IPS-18c (cell line): ENCODE results near the gene C13orf42.
"Not testable (repeated sequence)": the region's sequence is repeated elsewhere in the genome, so short reads cannot be mapped to it uniquely, and the experiment has no call there.

Experiments used
- H3K4me3 ChIP-seq: 2 replicates; pipeline ENCODE4 v1.7.0; 2013; ENCODE audit warnings: low read depth, mild to moderate bottlenecking, low read length, moderate library complexity; ENCODE audit not compliant: insufficient read depth
- H3K9me3 ChIP-seq: one replicate; pipeline ENCODE4 v1.6.1; 2013; ENCODE audit warnings: mild to moderate bottlenecking, low read length, moderate library complexity; ENCODE audit not compliant: control insufficient read depth, insufficient read depth

The C13orf42 gene

GRCh38 chr13:51091839-51092238, 19.2 kb downstream of the C13orf42 start:
- Histone ChIP-seq H3K9me3 (no peaks in the 10 kb centered on the region), H3K4me3 (no peak overlapping the region)

- Histone ChIP-seq H3K9me3 (no peaks in the 10 kb centered on the region), H3K4me3 (no peak overlapping the region)
Observed at GRCh38 chr13:51083706-51084105, 27.4 kb downstream of the C13orf42 start.

- H3K9me3 ChIP-seq, H3K4me3 ChIP-seq: not testable (repeated sequence)
Observed at GRCh38 chr13:51080478-51081065, 30.5 kb downstream of the C13orf42 start.

GRCh38 chr13:51071493-51071892, 39.6 kb downstream of the C13orf42 start:
- Histone ChIP-seq H3K9me3 (no peaks in the 10 kb centered on the region), H3K4me3 (no peak overlapping the region)

- H3K9me3 ChIP-seq, result no peaks in the 10 kb centered on the region
Observed at GRCh38 chr13:51070005-51070649, 40.9 kb downstream of the C13orf42 start.

GRCh38 chr13:51068501-51068900, 42.6 kb downstream of the C13orf42 start:
- peaks cover 3% of the 10 kb centered on the region for H3K9me3 ChIP-seq
- no peak overlapping the region for H3K4me3 ChIP-seq

More at GRCh38 chr13:51070005-51070649, 40.9 kb downstream of the C13orf42 start:
- no peak overlapping the region for H3K4me3 ChIP-seq

- H3K9me3 ChIP-seq, result peaks cover 3% of the 10 kb centered on the region
- H3K4me3 ChIP-seq, result no peak overlapping the region
Observed at GRCh38 chr13:51067706-51068105, 43.4 kb downstream of the C13orf42 start.

- no peak overlapping the region for H3K4me3 ChIP-seq
Observed at GRCh38 chr13:51067210-51067701, 43.8 kb downstream of the C13orf42 start.

GRCh38 chr13:51066091-51066831, 44.8 kb downstream of the C13orf42 start:
- Histone ChIP-seq H3K4me3 (no peak overlapping the region), H3K9me3 (peaks cover 3% of the 10 kb centered on the region)

More at GRCh38 chr13:51067210-51067701, 43.8 kb downstream of the C13orf42 start:
- peaks cover 3% of the 10 kb centered on the region for H3K9me3 ChIP-seq

- peaks cover 3% of the 10 kb centered on the region for H3K9me3 ChIP-seq
- H3K4me3 ChIP-seq, result no peak overlapping the region
Observed at GRCh38 chr13:51065372-51066090, 45.5 kb downstream of the C13orf42 start.

- Histone ChIP-seq H3K9me3 (peaks cover 3% of the 10 kb centered on the region), H3K4me3 (no peak overlapping the region)
Observed at GRCh38 chr13:51064753-51065152, 46.3 kb downstream of the C13orf42 start.

- peaks cover 3% of the 10 kb centered on the region for H3K9me3 ChIP-seq
- no peak overlapping the region for H3K4me3 ChIP-seq
Observed at GRCh38 chr13:51063909-51064308, 47.2 kb downstream of the C13orf42 start.

- H3K4me3 ChIP-seq, result no peak overlapping the region
Observed at GRCh38 chr13:51058461-51059167, 52.5 kb downstream of the C13orf42 start.

GRCh38 chr13:51057906-51058305, 53.2 kb downstream of the C13orf42 start:
- Histone ChIP-seq H3K4me3 (no peak overlapping the region), H3K9me3 (no peaks in the 10 kb centered on the region)

More at GRCh38 chr13:51058461-51059167, 52.5 kb downstream of the C13orf42 start:
- no peaks in the 10 kb centered on the region for H3K9me3 ChIP-seq

- Histone ChIP-seq H3K4me3 (no peak overlapping the region), H3K9me3 (no peaks in the 10 kb centered on the region)
Observed at GRCh38 chr13:51057001-51057400, 54.1 kb downstream of the C13orf42 start.

- Histone ChIP-seq H3K4me3 (no peak overlapping the region), H3K9me3 (no peaks in the 10 kb centered on the region)
Observed at GRCh38 chr13:51052581-51052980, 58.5 kb downstream of the C13orf42 start.
